Thoracic aorta (tissue), 2 donors: Measurements from ENCODE around the gene SERPINA12. TPM values are rescaled to one million over a fixed set of nuclear protein-coding genes. Genes with fewer than 3 reads are reported as not detected.
A peak's percentile ranks its signal among the peaks of the same experiment; 100 is the strongest.

Source experiments
- ATAC-seq: fragments of 150-250 bp; one replicate; pipeline ENCODE4 v1.8.0; 2017; ENCODE audit warnings: low read depth; ENCODE audit not compliant: insufficient number of reproducible peaks, low FRiP score
- DNase-seq: peaks from one replicate; pipeline ENCODE4 v3.0.0-alpha.2; 2020; ENCODE audit warnings: low spot score
- H3K27ac ChIP-seq, 2 donors: fragments of 200-600 bp; sonication (generic); 1 replicate in 1 of 2; 2 replicates in 1 of 2; pipeline ENCODE4 v1.5.1; 2016; ENCODE audit warnings: mild to moderate bottlenecking in 2 of 2, moderate library complexity in 2 of 2
- H3K27me3 ChIP-seq: fragments of 200-600 bp; sonication (generic); replicated peaks from 2 replicates; pipeline ENCODE4 v1.6.0; 2016; ENCODE audit warnings: mild to moderate bottlenecking; ENCODE audit not compliant: insufficient read depth
- H3K36me3 ChIP-seq: fragments of 200-600 bp; sonication (generic); one replicate; pipeline ENCODE4 v1.5.1; 2016
- H3K4me1 ChIP-seq, 2 donors: fragments of 200-600 bp; sonication (generic); 1 replicate in 1 of 2; 2 replicates in 1 of 2; pipeline versions ENCODE4 v1.5.1 to v1.6.0; 2016; ENCODE audit warnings: low read depth in 2 of 2, mild to moderate bottlenecking in 1 of 2; ENCODE audit not compliant: control insufficient read depth in 1 of 2
- H3K4me3 ChIP-seq: fragments of 200-600 bp; sonication (generic); 2 replicates; pipeline ENCODE4 v1.5.1; 2016; ENCODE audit warnings: mild to moderate bottlenecking
- H3K9me3 ChIP-seq: fragments of 200-600 bp; sonication (generic); 2 replicates; pipeline ENCODE4 v1.5.1; 2016
- CTCF ChIP-seq: fragments of 200-600 bp; sonication (generic); IDR thresholded peaks from one replicate; pipeline ENCODE4 v1.5.1; 2019; ENCODE audit warnings: antibody characterized with exemption
- total RNA-seq, 2 donors: library from RNA; depleted of rRNA; stranded (reverse); fragments of >200 nt; gene quantifications; one replicate each; pipeline versions ENCODE4 v1.1.0 to v1.2.3, GENCODE V29; 2016

SERPINA12 gene
- total RNA-seq, 2 donors from 2014 or later, result not detected

- H3K9me3 ChIP-seq, result peaks cover 6% of the 10 kb centered on the region
- H3K4me3 ChIP-seq, result no peak overlapping the region
- H3K36me3 ChIP-seq, result no peaks in the 10 kb centered on the region
- DNase-seq, result no peak
- no peak for ATAC-seq
- H3K27ac ChIP-seq, result no peak overlapping the region
- no peaks in the 10 kb centered on the region for H3K27me3 ChIP-seq
- peak; percentile 89 for TF ChIP-seq CTCF
- no peaks in the 10 kb centered on the region for H3K4me1 ChIP-seq
These were observed 40.0 kb upstream of the SERPINA12 start for GRCh38 chr14:94548999-94549985.

- DNase-seq, result no peak
- ATAC-seq, result no peak
These were observed 39.1 kb upstream of the SERPINA12 start for GRCh38 chr14:94548131-94548998.

GRCh38 chr14:94547726-94548125 is 38.5 kb upstream of the SERPINA12 start:
- DNase-seq (no peak), ATAC-seq (no peak)
- Histone ChIP-seq H3K27me3 (no peaks in the 10 kb centered on the region), H3K4me1 (no peaks in the 10 kb centered on the region), H3K27ac (no peak overlapping the region), H3K4me3 (no peak overlapping the region), H3K9me3 (peaks cover 4% of the 10 kb centered on the region), H3K36me3 (no peaks in the 10 kb centered on the region)
- no peak for TF ChIP-seq CTCF

More at GRCh38 chr14:94548131-94548998, 39.1 kb upstream of the SERPINA12 start:
- H3K27ac ChIP-seq, result no peak overlapping the region
- no peaks in the 10 kb centered on the region for H3K4me1 ChIP-seq
- no peaks in the 10 kb centered on the region for H3K27me3 ChIP-seq
- no peaks in the 10 kb centered on the region for H3K36me3 ChIP-seq
- H3K4me3 ChIP-seq, result no peak overlapping the region
- H3K9me3 ChIP-seq, result peaks cover 4% of the 10 kb centered on the region
- TF ChIP-seq CTCF, result no peak

- H3K36me3 ChIP-seq, result no peaks in the 10 kb centered on the region
- H3K4me3 ChIP-seq, result no peak overlapping the region
- no peaks in the 10 kb centered on the region for H3K4me1 ChIP-seq
- no peaks in the 10 kb centered on the region for H3K27me3 ChIP-seq
- peaks cover 4% of the 10 kb centered on the region for H3K9me3 ChIP-seq
- ATAC-seq, result no peak
- DNase-seq, result no peak
- TF ChIP-seq CTCF, result no peak
- no peak overlapping the region for H3K27ac ChIP-seq
These were observed 37.9 kb upstream of the SERPINA12 start for GRCh38 chr14:94547151-94547680.
